Stimulated activated CD8-positive, alpha-beta memory T cell treated with anti-CD3 and anti-CD28 coated beads, Interleukin-12 subunit alpha, Interleukin-12 subunit beta, amount 100 ng/mL, for 24 hours (primary cell): ENCODE data around the gene PSIP1.
"Not testable (repeated sequence)": the region's sequence is repeated elsewhere in the genome, so short reads cannot be mapped to it uniquely, and the experiment has no call there.

ENCODE experiments used
- DNase-seq: peaks from one replicate; pipeline ENCODE4 v3.0.0-alpha.2; 2020; ENCODE audit errors: extremely low read depth

Gene PSIP1

GRCh38 chr9:15433191-15433590, 77.6 kb downstream of the PSIP1 start:
- no peak for DNase-seq

GRCh38 chr9:15430920-15431844, 79.6 kb downstream of the PSIP1 start:
- DNase-seq: no peak

- not testable (repeated sequence) for DNase-seq
These were observed 83.1 kb downstream of the PSIP1 start for GRCh38 chr9:15427702-15428101.

- no peak for DNase-seq
These were observed 84.8 kb downstream of the PSIP1 start for GRCh38 chr9:15426019-15426418.

DNA sequence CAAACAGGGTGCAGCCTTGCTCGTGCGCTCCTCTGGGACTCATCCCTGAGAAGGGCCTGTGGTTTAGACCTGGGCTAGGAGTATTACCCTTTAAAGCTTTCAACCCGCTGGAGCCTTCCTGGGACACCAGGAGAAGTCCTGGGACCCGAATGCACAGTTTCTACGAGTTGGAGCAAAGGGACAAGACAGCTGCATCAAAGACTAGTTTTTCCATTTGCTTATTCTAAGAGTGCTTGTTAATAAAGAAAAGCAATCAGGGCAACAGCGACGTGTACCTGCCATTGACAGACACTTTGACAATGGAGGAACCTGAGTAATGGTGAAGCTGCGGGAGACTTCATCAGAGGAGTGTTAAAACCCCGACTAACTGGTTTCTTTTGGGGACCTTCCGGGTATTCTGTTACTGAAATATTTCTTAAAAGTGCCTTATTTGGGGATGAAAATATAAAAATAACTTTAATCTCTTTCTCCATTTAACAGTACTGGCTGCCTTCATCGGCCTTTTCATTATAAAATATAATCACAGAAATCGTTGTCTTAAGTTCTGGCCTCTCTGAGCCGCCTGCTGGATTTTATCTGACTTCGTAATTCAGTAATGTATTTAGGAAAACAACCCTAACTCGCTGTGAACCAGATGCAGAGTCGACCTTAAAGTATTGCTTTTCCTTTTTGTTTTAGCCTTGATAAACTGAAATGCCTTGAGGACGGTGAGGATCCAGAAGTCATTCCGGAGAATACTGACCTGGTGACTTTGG, 87.4 kb downstream of the PSIP1 start:
- DNase-seq: no peak

- peak; percentile 72 for DNase-seq
These were observed 88.2 kb downstream of the PSIP1 start, which contains the start of gene SNAPC3 for GRCh38 chr9:15422372-15423230. TSS of gene SNAPC3 (plus strand) at chr9:15422876. CDS start at chr9:15422880, 4 bp downstream.

DNA sequence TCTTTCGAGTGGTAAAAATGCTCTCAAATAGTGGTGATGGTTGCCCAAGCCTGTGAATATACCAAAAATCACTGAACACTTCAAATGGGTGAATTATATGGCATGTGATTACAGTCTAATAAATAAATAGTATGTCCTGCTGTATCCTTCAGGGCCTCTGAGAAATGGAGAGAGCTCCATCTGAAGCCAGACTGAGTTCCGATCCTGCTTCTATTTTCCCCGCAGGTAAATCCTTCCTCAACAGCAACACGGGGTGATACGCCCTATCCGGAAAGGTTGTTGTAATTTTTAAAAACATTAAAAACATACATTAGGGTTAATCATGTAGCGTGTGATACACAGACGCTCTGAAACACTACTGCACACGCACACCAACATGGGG, 88.8 kb downstream of the PSIP1 start:
- no peak for DNase-seq

GRCh38 chr9:15421532-15421931, 89.2 kb downstream of the PSIP1 start:
- DNase-seq: no peak

DNA sequence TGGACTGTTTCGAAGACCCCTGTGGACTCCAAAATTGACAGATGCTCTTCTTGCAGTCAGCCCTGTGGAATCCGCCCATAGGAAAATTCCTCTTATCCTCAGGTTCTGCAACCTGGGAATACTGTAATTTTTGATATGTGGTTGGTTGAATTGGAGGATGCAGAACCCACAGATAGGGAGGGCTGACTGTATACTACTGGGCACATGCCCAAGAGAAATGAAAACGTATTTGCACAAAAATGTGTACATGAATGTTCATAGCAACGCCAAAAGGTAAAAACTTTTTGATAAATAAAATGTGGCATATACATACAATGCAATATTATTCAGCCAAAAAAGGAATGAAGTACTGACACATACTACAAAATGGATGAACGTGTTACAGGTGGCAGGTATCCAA, 90.0 kb downstream of the PSIP1 start:
- DNase-seq: no peak

GRCh38 chr9:15417626-15418025, 93.1 kb downstream of the PSIP1 start:
- no peak for DNase-seq

DNA sequence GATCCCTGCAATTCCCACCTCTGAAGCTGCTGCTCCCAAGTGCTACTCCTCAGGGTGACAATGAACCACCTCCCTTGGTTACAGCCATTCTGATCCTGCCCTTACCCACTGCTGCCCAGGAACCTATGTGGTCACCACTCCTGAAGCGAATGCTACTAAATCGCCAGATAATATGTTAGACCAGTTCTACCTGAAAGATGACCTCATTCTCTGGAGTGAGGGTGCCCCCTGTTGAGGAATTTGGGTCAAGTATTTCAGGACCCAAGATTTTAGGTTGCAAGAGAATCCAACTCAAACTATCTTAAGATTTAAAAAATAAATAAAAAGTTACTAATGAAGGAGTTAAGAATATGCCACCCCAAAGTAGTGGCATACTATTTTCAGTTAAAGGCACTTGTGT, 93.9 kb downstream of the PSIP1 start:
- DNase-seq: no peak
